Measurements from ENCODE around the gene OR6B2. TPM values are rescaled to one million over a fixed set of nuclear protein-coding genes. Genes with fewer than 3 reads are reported as not detected.

Gene OR6B2
- total RNA-seq, 4 donors from 2014 or later, result not detected

GRCh38 chr2:240032406-240033329, 2.4 kb upstream of the OR6B2 start:
- Histone ChIP-seq H3K27me3 (peaks cover 28% of the 10 kb centered on the region), H3K36me3 (no peaks in the 10 kb centered on the region), H3K9me3 (no peaks in the 10 kb centered on the region), H3K4me3 (no peak overlapping the region), H3K4me1 (no peaks in the 10 kb centered on the region), H3K27ac (no peak overlapping the region)
- no peak for ATAC-seq
- WGBS, 2 donors (ENCODE audit: low coverage in 1 of 2), result 74 to 83% methylated on average over 4 to 9 of the region's 14 CpGs
- TF ChIP-seq POLR2AphosphoS5 (IDR thresholded peaks at IDR 0.05) (no peak), EP300 (IDR thresholded peaks at IDR 0.05) (no peak)

- TF ChIP-seq CTCF (IDR thresholded peaks at IDR 0.05) (no peak), POLR2A (IDR thresholded peaks at IDR 0.05) (no peak), EP300 (IDR thresholded peaks at IDR 0.05) (no peak), POLR2AphosphoS5 (IDR thresholded peaks at IDR 0.05) (no peak)
- WGBS, 2 donors (ENCODE audit: low coverage in 1 of 2), result 0 to 1% methylated on average over 9 to 11 of the region's 22 CpGs
- Histone ChIP-seq H3K36me3 (peaks cover 0 to 20% of the 10 kb centered on the region in 2 donors), H3K27me3 (no peaks in the 10 kb centered on the region), H3K4me1 (peaks cover 0 to 38% (median 10%) of the 10 kb centered on the region in 3 donors), H3K4me3 (peak overlapping the region; percentile 74 to 93), H3K9me3 (no peaks in the 10 kb centered on the region), H3K27ac (peak overlapping the region; percentile 78 to 99 (median 90))
- peak; percentile 4 for ATAC-seq
Measured at GRCh38 chr2:240024766-240025165, 5.5 kb downstream of the OR6B2 start.

- Histone ChIP-seq H3K4me1 (peaks cover 0 to 38% (median 10%) of the 10 kb centered on the region in 3 donors), H3K36me3 (peaks cover 0 to 26% of the 10 kb centered on the region in 2 donors), H3K27me3 (no peaks in the 10 kb centered on the region), H3K27ac (no peak overlapping the region), H3K9me3 (no peaks in the 10 kb centered on the region), H3K4me3 (peak overlapping the region in 1 of 2 donors; percentile 93)
- TF ChIP-seq EP300 (IDR thresholded peaks at IDR 0.05), result no peak
- TF ChIP-seq POLR2A (IDR thresholded peaks at IDR 0.05), result no peak
- TF ChIP-seq POLR2AphosphoS5 (IDR thresholded peaks at IDR 0.05), result no peak
- TF ChIP-seq CTCF (IDR thresholded peaks at IDR 0.05), result no peak
- no peak for ATAC-seq
- 74% methylated on average over 9 of the region's 9 CpGs for WGBS, 2 donors (ENCODE audit: low coverage in 1 of 2)
Measured at GRCh38 chr2:240023792-240024191, 6.4 kb downstream of the OR6B2 start.

- Histone ChIP-seq H3K27ac (no peak overlapping the region), H3K4me1 (peaks cover 0 to 38% (median 10%) of the 10 kb centered on the region in 3 donors), H3K36me3 (peaks cover 0 to 48% of the 10 kb centered on the region in 2 donors), H3K4me3 (no peak overlapping the region), H3K9me3 (no peaks in the 10 kb centered on the region), H3K27me3 (no peaks in the 10 kb centered on the region)
- TF ChIP-seq CTCF (IDR thresholded peaks at IDR 0.05) (peak; percentile 46 to 72 (median 54)), POLR2AphosphoS5 (IDR thresholded peaks at IDR 0.05) (no peak)
- WGBS, 2 donors (ENCODE audit: low coverage in 1 of 2), result 60 to 64% methylated on average over 3 to 6 of the region's 9 CpGs
- no peak for ATAC-seq
Measured at GRCh38 chr2:240021488-240022104, 8.6 kb downstream of the OR6B2 start.

GRCh38 chr2:240018071-240018750, 12.0 kb downstream of the OR6B2 start:
- Histone ChIP-seq H3K36me3 (peaks cover 0 to 82% of the 10 kb centered on the region in 2 donors), H3K4me3 (no peak overlapping the region), H3K9me3 (no peaks in the 10 kb centered on the region), H3K4me1 (peaks cover 0 to 22% (median 0%) of the 10 kb centered on the region in 3 donors), H3K27ac (no peak overlapping the region), H3K27me3 (no peaks in the 10 kb centered on the region)
- no peak for ATAC-seq
- no peak for TF ChIP-seq EP300 (IDR thresholded peaks at IDR 0.05)
- no peak for TF ChIP-seq POLR2AphosphoS5 (IDR thresholded peaks at IDR 0.05)
- no peak for TF ChIP-seq CTCF (IDR thresholded peaks at IDR 0.05)
- no peak for TF ChIP-seq POLR2A (IDR thresholded peaks at IDR 0.05)
- WGBS, 2 donors (ENCODE audit: low coverage in 1 of 2), result 73 to 92% methylated on average over 5 of the region's 11 CpGs

Measured in gastroesophageal sphincter (tissue), 4 donors.